HG02885 (cell line): ENCODE results near the gene PHLDA1.
A peak's percentile ranks its signal among the peaks of the same experiment; 100 is the strongest.

ENCODE experiments used
- ATAC-seq: cut with Tn5 transposase; IDR thresholded peaks from one replicate; pipeline ENCODE4 v1.9.1; 2021; ENCODE audit warnings: mild to moderate bottlenecking; ENCODE audit not compliant: unreplicated experiment, poor library complexity

PHLDA1 gene

GRCh38 chr12:76040461-76040860, 8.9 kb upstream of the PHLDA1 start:
- ATAC-seq: no peak

- no peak for ATAC-seq
Observed at GRCh38 chr12:76038176-76038575, 6.6 kb upstream of the PHLDA1 start.

DNA sequence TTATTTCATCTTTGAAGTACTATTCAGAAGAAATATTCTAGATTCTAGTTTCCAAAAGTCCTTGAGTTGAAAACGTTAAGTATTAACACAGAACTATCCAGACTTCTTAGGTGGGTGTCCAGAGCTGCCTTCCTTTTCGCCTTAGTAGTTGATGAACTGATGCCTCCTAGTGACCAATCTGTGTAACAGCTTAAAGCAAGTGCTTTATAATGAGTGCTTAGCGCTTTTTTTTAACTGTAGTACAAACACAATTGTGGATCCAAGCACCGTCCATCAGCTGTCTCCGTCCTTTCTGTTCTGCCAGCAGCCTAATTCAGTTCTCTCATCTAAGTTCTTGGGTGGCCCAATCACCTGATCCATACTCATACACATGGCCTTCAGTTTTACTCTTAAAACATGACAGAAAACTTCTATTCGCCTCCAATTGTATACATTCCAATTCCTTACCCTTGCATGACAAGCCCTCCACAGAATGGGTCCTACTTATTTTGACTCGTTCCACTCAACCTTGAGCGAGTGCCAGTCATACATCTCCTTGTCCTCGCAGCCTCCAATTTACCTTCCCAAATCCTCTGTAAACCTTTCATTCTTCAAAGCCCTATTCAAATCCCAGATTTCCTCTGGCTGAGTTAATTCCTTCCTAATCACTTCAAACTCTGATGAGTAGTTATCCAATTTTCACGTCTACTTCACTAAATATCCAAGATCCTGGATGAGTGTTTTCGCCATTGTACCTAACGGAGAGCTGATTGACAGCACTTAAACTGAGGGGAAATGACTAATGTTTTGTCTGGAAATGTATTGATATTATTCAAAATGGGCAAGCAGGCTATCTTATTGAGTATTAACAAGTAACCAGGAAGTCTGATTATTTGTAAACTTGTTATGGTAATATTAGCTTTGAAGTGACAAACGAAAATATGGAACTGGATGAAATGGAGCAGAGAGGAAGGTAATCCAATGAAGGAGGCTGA, 5.8 kb upstream of the PHLDA1 start:
- ATAC-seq: peak; percentile 60

DNA sequence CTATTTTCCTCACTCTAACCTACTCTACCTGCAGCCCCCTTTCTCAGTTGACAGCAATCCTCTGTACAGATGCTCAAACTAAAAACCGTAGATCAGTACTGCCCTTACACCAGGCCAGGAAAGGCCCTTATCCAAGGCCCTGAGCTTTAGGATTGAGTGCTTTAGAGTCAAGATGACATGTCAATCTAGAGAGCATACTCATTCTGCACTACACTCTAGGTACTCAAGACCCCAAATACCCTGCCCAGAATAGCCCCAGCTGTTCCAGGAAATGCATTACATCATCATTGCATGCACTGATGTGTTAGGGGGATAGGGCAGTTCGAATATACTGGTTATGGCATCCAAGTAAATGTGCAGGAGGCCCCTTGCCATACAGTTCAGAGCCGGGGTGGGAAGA, 3.5 kb upstream of the PHLDA1 start:
- ATAC-seq: no peak

- ATAC-seq: no peak
Observed at GRCh38 chr12:76033081-76034011, 1.8 kb upstream of the PHLDA1 start.

DNA sequence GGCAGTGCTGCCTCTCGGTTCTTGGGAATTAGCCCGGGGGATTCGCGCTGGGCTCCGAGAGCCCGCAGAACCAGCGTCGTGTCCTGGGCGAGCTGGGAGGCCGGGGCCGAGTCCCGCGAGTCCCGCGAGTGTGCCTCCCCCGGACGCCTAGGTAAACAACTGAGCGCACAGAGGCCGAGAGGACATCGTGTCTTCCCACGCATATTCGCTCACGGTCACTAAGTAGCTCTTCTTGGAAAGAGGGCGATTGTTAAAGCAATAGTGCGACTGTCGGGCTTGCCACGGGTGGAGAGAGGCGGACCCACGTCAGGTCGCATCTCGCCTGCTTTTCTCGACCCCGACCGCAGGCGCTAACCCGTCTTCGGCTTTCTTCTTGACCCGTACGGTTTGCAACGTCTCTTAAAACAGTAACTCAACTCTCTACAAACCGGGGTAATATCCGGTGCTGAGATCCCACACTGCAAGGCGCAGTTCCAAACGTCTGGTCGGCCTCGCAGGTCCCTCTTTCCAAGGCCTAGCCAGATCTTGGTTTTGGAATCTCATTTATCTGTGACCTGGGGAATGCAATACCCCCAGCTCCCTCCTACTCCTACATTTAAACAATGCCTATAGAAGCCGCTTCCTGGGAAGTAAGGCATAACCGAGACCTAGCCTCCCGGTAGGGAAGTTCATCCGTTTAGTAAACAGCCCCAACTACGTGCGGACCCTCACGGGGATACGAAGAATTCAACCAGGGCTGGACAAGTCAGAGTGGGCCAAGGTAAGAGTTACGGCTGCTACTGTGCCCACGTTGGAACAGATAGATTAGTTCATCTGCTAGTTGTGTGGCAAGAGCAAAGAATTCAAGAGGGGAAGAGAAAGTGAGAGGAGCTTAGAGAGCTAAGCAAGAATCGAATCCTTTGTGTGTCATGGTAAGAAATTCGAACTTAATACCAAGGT, 736 bp upstream of the PHLDA1 start:
- peak; percentile 36 for ATAC-seq

GRCh38 chr12:76031081-76031413, 529 bp downstream of the PHLDA1 start:
- ATAC-seq: peak; percentile 7

- no peak for ATAC-seq
Observed at GRCh38 chr12:76030341-76031080, 1.1 kb downstream of the PHLDA1 start.

GRCh38 chr12:76029982-76030340, 1.6 kb downstream of the PHLDA1 start:
- ATAC-seq: no peak

GRCh38 chr12:76028571-76029277, 2.9 kb downstream of the PHLDA1 start:
- no peak for ATAC-seq

DNA sequence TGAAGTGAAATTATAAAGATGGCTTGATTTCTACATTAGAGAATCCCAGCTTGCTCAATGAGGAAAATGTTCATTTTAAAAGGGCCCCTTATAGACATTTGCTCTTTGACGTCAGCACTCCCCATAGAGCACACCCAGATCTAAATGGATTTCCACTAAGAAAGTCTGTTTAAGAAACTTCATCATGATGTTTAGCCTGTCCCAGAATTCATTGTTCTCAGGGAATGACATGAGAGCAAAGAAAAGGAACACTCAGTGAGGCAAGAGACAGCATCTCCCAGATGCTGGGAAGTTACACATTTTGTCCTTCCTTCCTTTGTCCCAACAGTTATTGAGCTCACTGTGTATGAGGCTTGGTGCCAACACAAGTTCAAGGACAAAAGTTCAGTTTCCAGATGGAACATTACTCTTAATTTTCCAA, 4.9 kb downstream of the PHLDA1 start:
- no peak for ATAC-seq

DNA sequence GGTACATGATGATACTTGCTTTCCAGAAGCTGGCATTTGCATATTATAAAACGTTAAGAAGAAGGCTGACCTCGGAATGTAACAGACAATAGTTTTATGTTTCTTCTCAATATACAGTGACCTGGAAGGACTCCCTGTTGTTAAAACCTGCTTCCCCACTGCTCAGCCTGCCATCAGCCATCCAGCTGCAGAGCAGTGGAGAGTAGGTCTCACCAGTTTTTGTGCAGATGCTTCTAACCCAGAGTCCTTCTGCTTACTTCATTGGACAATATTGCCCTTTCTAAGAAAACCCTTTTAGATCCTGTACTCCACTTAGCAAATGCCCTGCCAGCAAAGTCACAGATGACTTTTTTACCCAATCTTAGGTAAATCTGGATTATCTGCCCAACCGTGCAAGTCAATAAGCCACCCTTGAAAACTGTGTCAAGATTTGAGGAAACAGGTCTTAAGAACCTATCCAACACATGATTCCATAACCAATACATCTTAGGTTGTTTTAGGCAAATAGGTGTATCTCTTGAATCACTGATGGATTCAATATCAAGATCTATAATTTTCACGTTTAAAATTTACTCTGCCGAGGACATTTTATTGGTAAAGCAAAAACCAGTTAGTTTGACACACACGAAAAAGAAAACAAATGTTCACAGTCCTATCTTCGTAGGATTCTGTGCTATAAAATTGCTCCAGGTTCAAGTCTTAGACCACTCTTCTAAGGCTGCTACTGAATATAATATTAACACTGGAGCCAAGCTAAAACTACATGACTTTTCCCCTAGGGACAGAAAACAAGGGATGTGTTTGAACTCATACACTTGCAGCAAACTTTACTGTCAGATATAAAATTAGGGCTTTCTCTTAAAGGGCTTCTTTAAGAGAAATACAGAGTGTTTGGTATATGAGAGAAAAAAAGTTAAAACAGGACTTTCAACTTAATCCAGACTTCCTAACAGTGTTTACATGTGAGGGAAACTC, 5.7 kb downstream of the PHLDA1 start:
- no peak for ATAC-seq

GRCh38 chr12:76024942-76025600, 6.5 kb downstream of the PHLDA1 start:
- ATAC-seq: no peak

DNA sequence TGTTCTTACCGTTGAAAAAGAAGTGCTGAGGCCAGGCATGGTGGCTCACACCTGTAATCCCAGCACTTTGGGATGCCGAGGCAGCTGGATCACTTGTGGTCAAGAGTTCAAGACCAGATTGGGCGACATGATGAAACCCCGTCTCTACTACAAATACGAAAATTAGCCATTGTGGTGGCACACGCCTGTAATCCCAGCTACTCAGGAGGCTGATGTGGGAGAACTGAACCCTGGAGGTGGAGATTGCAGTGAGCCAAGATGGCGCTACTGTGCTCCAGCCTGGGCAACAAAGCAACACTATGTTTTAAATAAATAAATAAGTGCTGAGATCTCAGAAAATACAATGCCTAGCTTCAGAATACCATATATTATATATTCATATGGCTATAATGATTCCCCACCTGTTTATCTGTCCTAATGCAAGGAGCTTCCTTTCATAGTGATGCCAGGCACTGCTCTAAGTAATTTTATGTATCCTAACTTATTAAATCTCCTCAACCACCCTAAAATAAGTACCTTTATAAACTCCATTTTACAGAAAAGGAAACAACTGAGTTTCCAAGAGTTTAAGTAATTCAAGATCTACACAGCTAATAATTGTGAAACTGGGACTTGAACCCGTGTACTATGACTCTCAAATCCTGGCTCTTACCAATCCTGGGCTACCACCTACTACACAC, 7.3 kb downstream of the PHLDA1 start:
- ATAC-seq: no peak

- no peak for ATAC-seq
Observed at GRCh38 chr12:76023069-76023690, 8.4 kb downstream of the PHLDA1 start.

- ATAC-seq: no peak
Observed at GRCh38 chr12:76022506-76022905, 9.1 kb downstream of the PHLDA1 start.
